MM.1S (cell line): ENCODE measurements around the gene TAB2.

Source experiments
- DNase-seq: peaks from one replicate; pipeline ENCODE4 v3.0.0-alpha.2; 2015
- H2AFZ ChIP-seq: fragments of 300-600 bp; sonication (generic); 2 replicates; pipeline ENCODE4 v1.6.0; 2016; ENCODE audit warnings: antibody characterized with exemption, low read length
- H3F3A ChIP-seq: fragments of 300-600 bp; sonication (generic); 2 replicates; pipeline ENCODE4 v1.6.1; 2016; ENCODE audit warnings: mild to moderate bottlenecking, antibody characterized with exemption, low read length, moderate library complexity, mixed read lengths; ENCODE audit not compliant: insufficient read depth
- H3K27ac ChIP-seq: fragments of 300-600 bp; sonication (generic); 2 replicates; pipeline ENCODE4 v1.5.1; 2016; ENCODE audit warnings: mild to moderate bottlenecking, low read length
- H3K27me3 ChIP-seq: fragments of 300-600 bp; sonication (generic); replicated peaks from 2 replicates; pipeline ENCODE4 v1.6.0; 2016; ENCODE audit warnings: low read length; ENCODE audit not compliant: insufficient read depth
- H3K36me3 ChIP-seq: fragments of 300-600 bp; sonication (generic); replicated peaks from 2 replicates; pipeline ENCODE4 v1.6.1; 2016; ENCODE audit warnings: mild to moderate bottlenecking, low read length, mixed read lengths; ENCODE audit not compliant: insufficient read depth
- H3K4me1 ChIP-seq: fragments of 300-600 bp; sonication (generic); 2 replicates; pipeline ENCODE4 v1.6.1; 2016; ENCODE audit warnings: low read length, mixed read lengths
- H3K4me2 ChIP-seq: fragments of 300-600 bp; sonication (generic); 2 replicates; pipeline ENCODE4 v1.6.0; 2016; ENCODE audit warnings: low read depth, low read length
- H3K4me3 ChIP-seq: fragments of 300-600 bp; sonication (generic); 2 replicates; pipeline ENCODE4 v1.5.1; 2016; ENCODE audit warnings: low read length, mixed read lengths
- H3K79me2 ChIP-seq: fragments of 300-600 bp; sonication (generic); 2 replicates; pipeline ENCODE4 v1.6.1; 2016; ENCODE audit warnings: mixed run types, low read length, mixed read lengths
- H3K9ac ChIP-seq: fragments of 300-600 bp; sonication (generic); 2 replicates; pipeline ENCODE4 v1.6.1; 2016; ENCODE audit warnings: low read length, mixed read lengths
- H3K9me2 ChIP-seq: fragments of 300-600 bp; sonication (generic); replicated peaks from 2 replicates; pipeline ENCODE4 v1.6.1; 2016; ENCODE audit warnings: mild to moderate bottlenecking, low read length, mixed read lengths; ENCODE audit not compliant: insufficient read depth
- H3K9me3 ChIP-seq: fragments of 300-600 bp; sonication (generic); replicated peaks from 2 replicates; pipeline ENCODE4 v1.6.1; 2016; ENCODE audit warnings: mild to moderate bottlenecking, low read length, mixed read lengths; ENCODE audit not compliant: insufficient read depth
- H4K20me1 ChIP-seq: fragments of 300-600 bp; sonication (generic); 2 replicates; pipeline ENCODE4 v1.6.1; 2016; ENCODE audit warnings: mild to moderate bottlenecking, low read length, moderate library complexity, mixed read lengths; ENCODE audit not compliant: insufficient read depth
- EZH2 ChIP-seq: fragments of 300-600 bp; sonication (generic); optimal IDR thresholded peaks from 2 replicates; pipeline ENCODE3; 2017; ENCODE audit warnings: low read depth, mild to moderate bottlenecking, antibody characterized with exemption, low read length, mixed read lengths
- EZH2phosphoT487 ChIP-seq: fragments of 300-600 bp; sonication (generic); IDR thresholded peaks from 2 replicates; pipeline ENCODE4 v1.6.1; 2018; ENCODE audit warnings: antibody characterized with exemption, low read length
- TF ChIP-seq, protein P1 (sequence below): fragments of 300-600 bp; sonication (generic); IDR thresholded peaks from 2 replicates; pipeline ENCODE4 v1.5.1; 2016; ENCODE audit warnings: antibody characterized with exemption, low read length, mixed read lengths

The TAB2 gene

DNA sequence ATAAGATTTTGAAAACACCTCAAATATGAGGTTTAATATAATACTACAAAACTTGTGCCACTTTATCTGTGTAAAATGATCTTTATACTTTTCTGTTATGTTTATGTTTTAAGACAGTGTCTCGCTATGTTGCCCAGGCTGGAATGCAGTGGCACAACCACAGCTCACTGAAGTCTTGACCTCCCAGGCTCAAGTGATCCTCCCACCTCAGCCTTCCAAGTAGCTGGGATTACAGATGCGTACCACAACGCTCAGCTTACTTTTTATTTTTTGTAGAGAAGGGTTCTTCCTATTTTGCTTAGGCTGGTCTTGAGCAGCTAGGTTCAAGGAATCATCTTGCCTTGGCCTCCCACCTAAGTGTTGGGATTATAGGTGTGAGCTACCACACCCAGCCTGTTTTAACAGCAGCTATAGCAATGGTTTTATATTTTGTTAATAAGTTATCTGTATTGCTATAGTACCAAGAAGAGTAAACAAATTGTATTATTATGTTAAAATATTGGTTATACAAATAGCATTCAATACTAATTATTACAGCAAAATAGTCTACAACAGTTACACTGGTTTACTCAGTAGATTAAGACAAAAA lies 8.2 kb downstream of the TAB2 start:
- Histone ChIP-seq H3K9me2 (no peaks in the 10 kb centered on the region), H2AFZ (no peak overlapping the region), H3F3A (no peaks in the 10 kb centered on the region), H3K36me3 (no peaks in the 10 kb centered on the region), H3K4me1 (no peaks in the 10 kb centered on the region), H3K4me3 (no peak overlapping the region), H3K79me2 (peaks cover 98% of the 10 kb centered on the region), H3K9me3 (no peaks in the 10 kb centered on the region), H3K9ac (no peak overlapping the region), H3K27me3 (no peaks in the 10 kb centered on the region), H3K4me2 (no peak overlapping the region), H4K20me1 (no peaks in the 10 kb centered on the region; the same call in 1 of the 2 replicates), H3K27ac (no peak overlapping the region)
- TF ChIP-seq, protein P1, sequence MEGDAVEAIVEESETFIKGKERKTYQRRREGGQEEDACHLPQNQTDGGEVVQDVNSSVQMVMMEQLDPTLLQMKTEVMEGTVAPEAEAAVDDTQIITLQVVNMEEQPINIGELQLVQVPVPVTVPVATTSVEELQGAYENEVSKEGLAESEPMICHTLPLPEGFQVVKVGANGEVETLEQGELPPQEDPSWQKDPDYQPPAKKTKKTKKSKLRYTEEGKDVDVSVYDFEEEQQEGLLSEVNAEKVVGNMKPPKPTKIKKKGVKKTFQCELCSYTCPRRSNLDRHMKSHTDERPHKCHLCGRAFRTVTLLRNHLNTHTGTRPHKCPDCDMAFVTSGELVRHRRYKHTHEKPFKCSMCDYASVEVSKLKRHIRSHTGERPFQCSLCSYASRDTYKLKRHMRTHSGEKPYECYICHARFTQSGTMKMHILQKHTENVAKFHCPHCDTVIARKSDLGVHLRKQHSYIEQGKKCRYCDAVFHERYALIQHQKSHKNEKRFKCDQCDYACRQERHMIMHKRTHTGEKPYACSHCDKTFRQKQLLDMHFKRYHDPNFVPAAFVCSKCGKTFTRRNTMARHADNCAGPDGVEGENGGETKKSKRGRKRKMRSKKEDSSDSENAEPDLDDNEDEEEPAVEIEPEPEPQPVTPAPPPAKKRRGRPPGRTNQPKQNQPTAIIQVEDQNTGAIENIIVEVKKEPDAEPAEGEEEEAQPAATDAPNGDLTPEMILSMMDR: no peak
- no peak for TF ChIP-seq EZH2phosphoT487
- TF ChIP-seq EZH2: no peak
- DNase-seq: no peak

DNA sequence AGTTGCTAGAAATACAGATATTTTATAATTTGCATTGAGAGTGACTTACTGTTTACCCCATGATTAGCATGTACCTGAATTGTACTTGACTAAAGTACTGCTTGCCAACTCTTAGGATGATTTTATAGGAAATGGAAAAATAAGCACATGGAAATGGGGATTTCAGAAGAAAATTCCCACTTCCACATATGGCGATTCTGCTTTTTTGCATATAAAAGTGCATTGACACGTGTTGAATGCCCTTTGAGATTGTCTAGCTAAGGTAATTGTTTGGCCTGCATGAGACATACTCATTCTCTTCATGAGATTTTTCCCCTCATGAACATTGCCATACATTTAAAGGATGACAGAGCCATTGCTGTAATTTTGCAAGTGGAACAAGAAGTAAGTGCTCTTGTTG lies 10.1 kb downstream of the TAB2 start:
- Histone ChIP-seq H3K36me3 (no peaks in the 10 kb centered on the region), H2AFZ (no peak overlapping the region), H3K4me3 (no peak overlapping the region), H4K20me1 (no peaks in the 10 kb centered on the region; the same call in 1 of the 2 replicates), H3K9me2 (no peaks in the 10 kb centered on the region), H3K9ac (no peak overlapping the region), H3F3A (no peaks in the 10 kb centered on the region), H3K79me2 (peaks cover 98% of the 10 kb centered on the region), H3K9me3 (no peaks in the 10 kb centered on the region), H3K27me3 (no peaks in the 10 kb centered on the region), H3K27ac (no peak overlapping the region), H3K4me1 (no peaks in the 10 kb centered on the region), H3K4me2 (no peak overlapping the region)
- no peak for TF ChIP-seq EZH2phosphoT487
- TF ChIP-seq, protein P1: no peak
- TF ChIP-seq EZH2: no peak
- DNase-seq: no peak

DNA sequence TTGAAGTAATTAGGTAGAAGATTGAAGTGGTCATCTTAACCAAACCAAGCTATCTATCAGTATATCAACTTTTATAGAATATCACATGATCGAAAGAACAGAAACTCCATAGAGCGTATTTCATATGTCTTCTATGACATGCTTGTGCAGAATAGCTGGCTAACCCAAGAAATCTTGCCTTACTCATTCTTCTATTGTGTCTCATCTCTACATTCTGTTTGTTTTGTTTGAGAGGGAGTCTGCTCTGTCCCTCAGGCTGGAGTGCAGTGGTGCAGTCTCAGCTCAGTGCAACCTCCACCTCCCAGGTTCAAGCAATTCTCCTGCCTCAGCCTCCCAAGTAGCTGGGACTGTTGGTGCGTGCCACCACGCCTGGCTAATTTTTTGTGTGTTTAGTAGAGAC lies 10.6 kb downstream of the TAB2 start:
- no peak overlapping the region for H3K27ac ChIP-seq
- H3K79me2 ChIP-seq: peaks cover 98% of the 10 kb centered on the region
- no peaks in the 10 kb centered on the region for H3K4me1 ChIP-seq

More for the DNA sequence above, 10.6 kb downstream of the TAB2 start:
- TF ChIP-seq, protein P1: no peak
- TF ChIP-seq EZH2 (no peak), EZH2phosphoT487 (no peak)
- Histone ChIP-seq H3K9ac (no peak overlapping the region), H3F3A (no peaks in the 10 kb centered on the region), H3K9me2 (no peaks in the 10 kb centered on the region), H3K4me2 (no peak overlapping the region), H3K9me3 (no peaks in the 10 kb centered on the region), H3K4me3 (no peak overlapping the region), H4K20me1 (no peaks in the 10 kb centered on the region; the same call in 1 of the 2 replicates), H3K27me3 (no peaks in the 10 kb centered on the region), H2AFZ (no peak overlapping the region), H3K36me3 (no peaks in the 10 kb centered on the region)
- no peak for DNase-seq
